IPS-18a (cell line): ENCODE results near the gene NEDD4L.

Experiments used
- H3K27ac ChIP-seq: one replicate; pipeline ENCODE4 v1.5.1; 2013; ENCODE audit warnings: low read length
- H3K27me3 ChIP-seq: one replicate; pipeline ENCODE4 v1.6.1; 2013; ENCODE audit warnings: mild to moderate bottlenecking, low read length; ENCODE audit not compliant: control insufficient read depth, insufficient read depth
- H3K36me3 ChIP-seq: one replicate; pipeline ENCODE4 v1.6.1; 2013; ENCODE audit warnings: low read depth, low read length; ENCODE audit not compliant: control insufficient read depth
- H3K4me1 ChIP-seq: one replicate; pipeline ENCODE4 v1.6.1; 2013; ENCODE audit warnings: low read depth, low read length; ENCODE audit not compliant: control insufficient read depth
- H3K4me3 ChIP-seq: one replicate; pipeline ENCODE4 v1.5.1; 2013; ENCODE audit warnings: low read length
- H3K9ac ChIP-seq: one replicate; pipeline ENCODE4 v1.6.1; 2013; ENCODE audit warnings: mild to moderate bottlenecking, low read length, moderate library complexity
- H3K9me3 ChIP-seq: one replicate; pipeline ENCODE4 v1.6.1; 2013; ENCODE audit warnings: low read depth, low read length; ENCODE audit not compliant: control insufficient read depth

Gene NEDD4L

DNA sequence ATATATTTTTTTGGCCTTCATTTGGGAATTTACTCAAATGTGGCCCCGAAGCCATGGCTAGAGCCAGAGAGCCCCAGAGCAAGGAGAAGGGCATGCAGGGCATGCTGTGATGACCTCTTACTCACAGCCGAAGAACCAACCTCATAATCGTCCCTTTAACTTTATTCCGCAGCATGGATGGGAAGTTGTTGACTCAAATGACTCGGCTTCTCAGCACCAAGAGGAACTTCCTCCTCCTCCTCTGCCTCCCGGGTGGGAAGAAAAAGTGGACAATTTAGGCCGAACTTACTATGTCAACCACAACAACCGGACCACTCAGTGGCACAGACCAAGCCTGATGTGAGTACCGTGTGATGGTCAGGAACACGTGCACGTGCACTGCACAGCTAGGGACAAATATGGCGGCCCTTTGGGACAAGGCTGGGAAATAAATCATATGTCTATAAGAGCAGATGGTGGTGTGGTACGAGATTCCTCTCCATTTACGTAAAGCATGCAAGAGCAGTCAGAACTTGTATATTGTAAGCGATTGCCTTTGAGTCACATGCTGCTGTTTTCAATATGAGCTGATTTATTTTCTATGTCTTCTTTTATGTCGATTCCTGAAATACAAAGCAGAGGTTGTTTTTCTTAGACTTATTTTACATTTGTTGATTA lies 280.9 kb downstream of the NEDD4L start:
- Histone ChIP-seq H3K4me1 (no peaks in the 10 kb centered on the region), H3K27me3 (no peaks in the 10 kb centered on the region), H3K36me3 (peaks cover 27% of the 10 kb centered on the region), H3K4me3 (no peak overlapping the region), H3K27ac (no peak overlapping the region), H3K9ac (no peak overlapping the region), H3K9me3 (no peaks in the 10 kb centered on the region)

DNA sequence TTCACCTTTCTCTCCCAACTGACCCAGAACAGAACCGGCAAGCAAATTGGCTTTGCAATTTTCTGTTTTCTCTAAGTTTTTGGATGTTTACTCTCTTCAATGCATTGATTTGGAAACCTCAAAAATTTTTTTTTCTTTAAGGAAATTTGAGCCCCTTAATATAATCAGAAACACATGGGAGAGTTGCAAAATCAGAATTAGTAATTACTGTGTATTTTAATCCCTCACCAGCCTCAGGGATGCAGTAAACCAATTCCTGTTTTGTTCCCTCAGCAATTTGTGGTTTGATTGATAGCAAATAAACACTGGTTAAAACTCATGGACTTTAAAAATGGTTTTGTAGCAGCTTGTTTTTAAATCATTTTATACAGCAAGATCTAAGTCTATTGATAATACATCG lies 281.5 kb downstream of the NEDD4L start:
- Histone ChIP-seq H3K9me3 (no peaks in the 10 kb centered on the region), H3K36me3 (peaks cover 32% of the 10 kb centered on the region), H3K27me3 (no peaks in the 10 kb centered on the region)

GRCh38 chr18:58334061-58334460 lies 290.0 kb downstream of the NEDD4L start:
- no peak overlapping the region for H3K9ac ChIP-seq
- no peaks in the 10 kb centered on the region for H3K9me3 ChIP-seq
- H3K27me3 ChIP-seq: no peaks in the 10 kb centered on the region
- peaks cover 24% of the 10 kb centered on the region for H3K36me3 ChIP-seq
- peaks cover 33% of the 10 kb centered on the region for H3K4me1 ChIP-seq
- no peak overlapping the region for H3K27ac ChIP-seq
- no peak overlapping the region for H3K4me3 ChIP-seq

More for the DNA sequence above, 281.5 kb downstream of the NEDD4L start:
- Histone ChIP-seq H3K9ac (no peak overlapping the region), H3K4me1 (no peaks in the 10 kb centered on the region), H3K27ac (no peak overlapping the region), H3K4me3 (no peak overlapping the region)

GRCh38 chr18:58335223-58335622 lies 291.2 kb downstream of the NEDD4L start:
- no peaks in the 10 kb centered on the region for H3K9me3 ChIP-seq
- H3K9ac ChIP-seq: no peak overlapping the region
- no peaks in the 10 kb centered on the region for H3K27me3 ChIP-seq
- H3K27ac ChIP-seq: peak overlapping the region; percentile 56
- H3K4me1 ChIP-seq: peaks cover 45% of the 10 kb centered on the region
- peaks cover 18% of the 10 kb centered on the region for H3K36me3 ChIP-seq
- H3K4me3 ChIP-seq: no peak overlapping the region

DNA sequence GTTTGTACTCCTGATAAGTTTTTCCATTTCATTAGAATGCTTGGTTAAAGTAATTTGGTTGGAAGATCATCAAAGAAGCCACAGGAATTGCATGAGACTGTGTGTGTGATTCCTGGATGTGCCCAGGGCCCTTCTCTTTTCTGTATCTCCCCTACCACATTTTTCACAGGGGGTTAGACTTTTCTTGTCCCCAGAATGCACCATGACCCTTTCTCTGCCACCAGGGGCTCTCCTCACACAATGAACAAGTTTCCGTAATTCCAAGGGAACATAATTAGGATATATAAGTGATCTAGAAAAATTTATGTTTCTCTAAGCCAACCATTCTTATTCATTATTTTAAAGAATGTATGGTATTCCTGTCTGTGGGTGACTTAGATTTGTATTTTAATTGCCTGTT lies 291.8 kb downstream of the NEDD4L start:
- Histone ChIP-seq H3K36me3 (peaks cover 12% of the 10 kb centered on the region), H3K27me3 (no peaks in the 10 kb centered on the region), H3K9ac (no peak overlapping the region), H3K9me3 (no peaks in the 10 kb centered on the region), H3K4me3 (no peak overlapping the region), H3K4me1 (peaks cover 48% of the 10 kb centered on the region), H3K27ac (no peak overlapping the region)

- H3K27ac ChIP-seq: no peak overlapping the region
- H3K9ac ChIP-seq: no peak overlapping the region
- no peak overlapping the region for H3K4me3 ChIP-seq
- H3K36me3 ChIP-seq: peaks cover 4% of the 10 kb centered on the region
- no peaks in the 10 kb centered on the region for H3K9me3 ChIP-seq
- peaks cover 51% of the 10 kb centered on the region for H3K4me1 ChIP-seq
- no peaks in the 10 kb centered on the region for H3K27me3 ChIP-seq
Measured at GRCh38 chr18:58336605-58337004, 292.6 kb downstream of the NEDD4L start.

DNA sequence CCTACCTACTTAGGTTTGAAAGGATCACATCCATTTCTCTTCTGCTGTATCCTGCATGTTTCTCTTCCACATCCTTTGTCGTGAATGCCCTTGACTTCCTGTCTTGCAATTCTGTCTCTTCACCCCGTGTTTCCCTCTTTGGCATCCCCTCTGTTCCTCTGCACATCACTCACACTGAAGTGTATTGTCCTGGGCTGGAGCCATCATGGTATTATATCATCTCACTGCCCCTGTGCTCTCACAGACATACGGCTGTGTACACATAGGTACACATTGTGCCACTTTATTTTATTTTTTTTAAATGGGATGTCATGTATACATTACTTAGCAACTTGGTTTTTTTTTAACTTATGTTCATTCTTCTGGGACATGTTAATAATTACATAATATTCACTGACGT lies 293.3 kb downstream of the NEDD4L start:
- Histone ChIP-seq H3K4me3 (no peak overlapping the region), H3K9ac (no peak overlapping the region), H3K27me3 (no peaks in the 10 kb centered on the region), H3K36me3 (peaks cover 1% of the 10 kb centered on the region), H3K27ac (no peak overlapping the region), H3K9me3 (no peaks in the 10 kb centered on the region), H3K4me1 (peaks cover 58% of the 10 kb centered on the region)

- Histone ChIP-seq H3K4me1 (peaks cover 61% of the 10 kb centered on the region), H3K36me3 (peaks cover 5% of the 10 kb centered on the region), H3K9ac (no peak overlapping the region), H3K27ac (no peak overlapping the region), H3K9me3 (no peaks in the 10 kb centered on the region), H3K4me3 (no peak overlapping the region), H3K27me3 (no peaks in the 10 kb centered on the region)
Measured at GRCh38 chr18:58337686-58338085, 293.7 kb downstream of the NEDD4L start.

- Histone ChIP-seq H3K27me3 (no peaks in the 10 kb centered on the region), H3K36me3 (peaks cover 7% of the 10 kb centered on the region), H3K9ac (no peak overlapping the region), H3K9me3 (no peaks in the 10 kb centered on the region), H3K27ac (no peak overlapping the region), H3K4me1 (peaks cover 61% of the 10 kb centered on the region), H3K4me3 (no peak overlapping the region)
Measured at GRCh38 chr18:58338141-58338540, 294.1 kb downstream of the NEDD4L start.

DNA sequence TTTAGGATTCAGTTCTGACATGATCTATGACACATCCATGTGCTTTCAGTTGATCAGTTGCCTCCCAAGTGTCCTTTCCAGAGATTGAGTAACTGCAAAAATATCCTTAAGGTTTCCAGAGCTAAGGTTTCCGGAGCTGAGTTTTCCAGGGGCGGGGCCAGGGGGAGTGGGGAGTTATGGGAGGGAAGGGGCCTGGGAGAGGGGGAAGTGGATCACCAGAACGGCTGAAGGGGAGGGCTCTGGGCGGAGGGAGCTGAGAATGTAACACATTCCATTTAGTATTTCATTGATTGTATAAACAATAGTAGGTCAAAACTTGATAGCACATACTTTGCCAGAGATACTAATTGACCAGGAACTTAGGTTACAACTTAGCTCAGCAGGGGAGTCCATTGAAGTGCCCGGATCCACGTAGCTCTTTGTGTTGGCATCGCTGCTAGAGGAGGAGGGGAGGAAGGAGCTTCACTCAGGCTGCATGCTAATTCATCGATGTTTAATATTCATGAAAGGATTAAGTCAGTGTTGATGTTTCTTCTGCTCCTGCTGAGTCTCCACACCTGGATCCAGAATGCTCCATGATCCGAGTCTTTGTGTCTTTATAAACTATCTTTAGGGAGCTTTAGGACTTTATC lies 295.1 kb downstream of the NEDD4L start:
- Histone ChIP-seq H3K9me3 (no peaks in the 10 kb centered on the region), H3K4me3 (peak overlapping the region; percentile 55), H3K27ac (peak overlapping the region; percentile 39), H3K27me3 (no peaks in the 10 kb centered on the region), H3K9ac (no peak overlapping the region), H3K4me1 (peaks cover 69% of the 10 kb centered on the region), H3K36me3 (peaks cover 7% of the 10 kb centered on the region)

DNA sequence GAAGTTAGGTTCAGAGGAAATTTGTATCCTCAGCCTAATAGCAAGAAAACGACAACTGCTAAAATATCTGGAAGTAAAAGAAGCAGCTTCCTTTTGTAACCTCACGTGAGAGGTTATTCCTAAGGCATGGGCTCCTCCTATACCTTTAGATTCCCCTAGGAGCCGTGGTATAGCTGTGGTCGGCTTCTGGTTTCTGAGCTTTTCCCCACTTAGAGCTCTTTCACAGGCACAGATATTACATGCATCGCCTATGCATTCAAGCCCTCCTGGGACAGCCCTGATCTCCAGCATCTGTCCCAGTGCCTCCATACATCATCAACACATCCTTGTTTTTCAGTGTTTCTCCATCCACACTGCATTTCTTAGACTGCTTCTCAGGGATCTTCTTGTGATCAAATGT lies 295.9 kb downstream of the NEDD4L start:
- Histone ChIP-seq H3K36me3 (peaks cover 7% of the 10 kb centered on the region), H3K27ac (no peak overlapping the region), H3K9ac (no peak overlapping the region), H3K4me3 (no peak overlapping the region), H3K4me1 (peaks cover 73% of the 10 kb centered on the region), H3K9me3 (no peaks in the 10 kb centered on the region), H3K27me3 (no peaks in the 10 kb centered on the region)

DNA sequence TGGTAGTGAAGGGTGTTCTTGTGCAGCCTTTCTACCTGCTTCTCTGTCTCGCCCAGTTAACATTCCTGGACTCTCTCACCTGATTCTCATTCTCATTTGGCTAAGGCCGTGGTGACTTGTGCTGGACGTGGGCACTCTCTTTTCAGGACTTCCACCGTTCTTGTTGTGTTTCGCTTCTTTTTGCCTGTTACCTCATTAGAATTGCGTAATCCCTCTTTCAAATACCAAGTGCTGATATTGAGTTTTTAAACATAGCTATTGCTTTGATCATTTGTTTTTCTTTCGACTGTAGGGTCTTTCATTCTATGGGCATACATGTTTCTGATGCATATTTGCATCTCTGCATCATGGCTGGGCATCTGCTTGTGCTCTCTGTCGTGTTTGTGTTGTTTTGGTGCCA lies 297.9 kb downstream of the NEDD4L start:
- Histone ChIP-seq H3K36me3 (peaks cover 7% of the 10 kb centered on the region), H3K4me3 (no peak overlapping the region), H3K9ac (no peak overlapping the region), H3K27me3 (no peaks in the 10 kb centered on the region), H3K4me1 (peaks cover 80% of the 10 kb centered on the region), H3K9me3 (no peaks in the 10 kb centered on the region), H3K27ac (no peak overlapping the region)
